T-cell (primary cell): Measurements from ENCODE around the gene RNF126. TPM values are rescaled to one million over a fixed set of nuclear protein-coding genes. Genes with fewer than 3 reads are reported as not detected.

Source experiments
- ATAC-seq, 4 experiments: fragments of 200-7000 bp in 3 of 4; fragments of 150-1000 bp in 1 of 4; cut with Tn5 transposase; replicated peaks in 1 of 4; 1 replicate in 3 of 4; 2 replicates in 1 of 4; pipeline ENCODE4 v1.10.0; 2021; ENCODE audit warnings: moderate library complexity in 3 of 4, mild to moderate bottlenecking in 2 of 4, moderate number of reproducible peaks in 1 of 4
- CTCF ChIA-PET, 2 donors: fragments of 300-600 bp; sonication (Branson Sonifier 250); formaldehyde crosslinking; loops; one replicate each; lab custom pipeline; 2022; ENCODE audit warnings: antibody characterized with exemption in 2 of 2; lab: Charles Lee
- POLR2A ChIA-PET, 2 donors: fragments of 300-600 bp; sonication (Branson Sonifier 250); formaldehyde crosslinking; loops; one replicate each; lab custom pipeline; 2022; ENCODE audit warnings: antibody characterized with exemption in 2 of 2; lab: Charles Lee
- DNase-seq, 35 experiments: peaks; one replicate each; pipeline versions ENCODE4 v3.0.0 to v3.0.0-alpha.2; 2013 to 2023
- H3K27ac ChIP-seq: one replicate; pipeline ENCODE4 v1.5.1; 2013; ENCODE audit warnings: low read length
- H3K27me3 ChIP-seq, 2 experiments: replicated peaks in 1 of 2; 1 replicate in 1 of 2; 2 replicates in 1 of 2; pipeline versions ENCODE4 v1.6.1 to v1.7.0; 2013; ENCODE audit warnings: low read length in 1 of 2, mixed read lengths in 1 of 2; ENCODE audit not compliant: control insufficient read depth in 2 of 2, insufficient read depth in 2 of 2; ENCODE audit errors: extremely low read depth in 1 of 2
- H3K36me3 ChIP-seq, 2 donors: 1 replicate in 1 of 2; 2 replicates in 1 of 2; pipeline versions ENCODE4 v1.6.1 to v1.7.0; 2013; ENCODE audit warnings: low read length in 1 of 2; ENCODE audit not compliant: control insufficient read depth in 2 of 2, insufficient read depth in 1 of 2; ENCODE audit errors: extremely low read depth in 1 of 2
- H3K4me1 ChIP-seq, 2 experiments: 1 replicate in 1 of 2; 2 replicates in 1 of 2; pipeline versions ENCODE4 v1.6.1 to v1.7.0; 2013; ENCODE audit warnings: low read length in 2 of 2, mixed read lengths in 1 of 2; ENCODE audit not compliant: insufficient read depth in 2 of 2, control insufficient read depth in 1 of 2; ENCODE audit errors: extremely low read depth in 1 of 2
- H3K4me3 ChIP-seq, 2 donors: 1 replicate in 1 of 2; 2 replicates in 1 of 2; pipeline versions ENCODE4 v1.5.1 to v1.7.0; 2013; ENCODE audit warnings: mild to moderate bottlenecking in 2 of 2, low read length in 1 of 2, moderate library complexity in 1 of 2; ENCODE audit not compliant: control insufficient read depth in 1 of 2; ENCODE audit errors: extremely low read depth in 1 of 2
- H3K9me3 ChIP-seq: 2 replicates; pipeline ENCODE4 v1.7.0; 2013
- H3K27ac Mint-ChIP-seq, 2 donors: one replicate each; pipeline ENCODE4 v1.8.0; 2020 to 2021; ENCODE audit warnings: mild to moderate bottlenecking in 2 of 2, mixed read lengths in 2 of 2
- H3K27me3 Mint-ChIP-seq, 2 donors: one replicate each; pipeline ENCODE4 v1.8.0; 2021 to 2022; ENCODE audit warnings: mixed read lengths in 2 of 2
- H3K36me3 Mint-ChIP-seq: one replicate; pipeline ENCODE4 v1.8.0; 2021; ENCODE audit warnings: mixed read lengths
- H3K4me1 Mint-ChIP-seq, 3 donors: one replicate each; pipeline ENCODE4 v1.8.0; 2020 to 2022; ENCODE audit warnings: mixed read lengths in 3 of 3, mild to moderate bottlenecking in 1 of 3
- H3K4me3 Mint-ChIP-seq, 3 donors: one replicate each; pipeline ENCODE4 v1.8.0; 2020 to 2022; ENCODE audit warnings: mild to moderate bottlenecking in 3 of 3, mixed read lengths in 3 of 3, moderate library complexity in 3 of 3
- H3K9me3 Mint-ChIP-seq, 3 donors: one replicate each; pipeline ENCODE4 v1.8.0; 2020 to 2022; ENCODE audit warnings: mixed read lengths in 3 of 3
- WGBS: methylation state at CpG from one replicate; pipeline ENCODE4 v1.1.5; 2013; ENCODE audit warnings: missing lambda C conversion rate; ENCODE audit not compliant: insufficient coverage; 5-methylcytosine and 5-hydroxymethylcytosine counted together
- total RNA-seq, 35 experiments: library from RNA in 6 of 35; stranded (reverse) in 6 of 35; fragments of 120-200 nt in 1 of 35; gene quantifications; one replicate each; pipeline versions ENCODE4 v1.2.1 to v1.2.4 and lab custom pipeline; 2013 to 2026

RNF126 gene
- total RNA-seq, 5 donors from 2014 or later (not counting 1 experiment from before 2014, with no cell fraction given), result 98.8 to 139 (median 118) TPM

DNA sequence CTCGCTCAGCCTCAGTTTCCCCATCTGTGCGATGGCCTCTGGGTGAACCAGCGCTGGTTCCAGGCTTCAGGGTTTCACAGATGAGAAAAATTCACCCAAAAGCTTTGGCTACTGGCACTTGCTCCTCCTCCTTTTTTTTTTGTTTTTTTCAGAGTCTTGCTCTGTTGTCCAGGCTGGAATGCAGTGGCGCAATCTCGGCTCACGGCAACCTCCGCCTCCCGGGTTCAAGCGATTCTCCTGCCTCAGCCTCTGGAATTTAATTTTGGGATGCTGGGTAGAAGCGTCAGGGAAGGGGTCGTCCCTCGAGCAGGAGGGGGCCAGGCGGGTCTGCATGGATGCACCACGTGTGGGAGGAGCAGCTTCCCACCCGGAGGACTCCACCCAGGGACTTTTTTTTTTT, 25.2 kb upstream of the RNF126 start:
- ChIA-PET CTCF (no interaction called here), POLR2A (no interaction called here)
- Histone ChIP-seq H3K36me3 (no peaks in the 10 kb centered on the region), H3K4me3 (no peak overlapping the region), H3K27ac (no peak overlapping the region), H3K27me3 (peaks cover 0 to 2% of the 10 kb centered on the region in 2 experiments), H3K4me1 (no peaks in the 10 kb centered on the region), H3K9me3 (no peaks in the 10 kb centered on the region)
- DNase-seq, result no peak
- Mint-ChIP-seq H3K4me3 (no peak overlapping the region), H3K9me3 (no peaks in the 10 kb centered on the region), H3K36me3 (no peaks in the 10 kb centered on the region), H3K27ac (no peak overlapping the region), H3K4me1 (no peaks in the 10 kb centered on the region), H3K27me3 (no peaks in the 10 kb centered on the region)
- WGBS, result 93% methylated on average over 15 of the region's 15 CpGs
- ATAC-seq, result no peak

DNA sequence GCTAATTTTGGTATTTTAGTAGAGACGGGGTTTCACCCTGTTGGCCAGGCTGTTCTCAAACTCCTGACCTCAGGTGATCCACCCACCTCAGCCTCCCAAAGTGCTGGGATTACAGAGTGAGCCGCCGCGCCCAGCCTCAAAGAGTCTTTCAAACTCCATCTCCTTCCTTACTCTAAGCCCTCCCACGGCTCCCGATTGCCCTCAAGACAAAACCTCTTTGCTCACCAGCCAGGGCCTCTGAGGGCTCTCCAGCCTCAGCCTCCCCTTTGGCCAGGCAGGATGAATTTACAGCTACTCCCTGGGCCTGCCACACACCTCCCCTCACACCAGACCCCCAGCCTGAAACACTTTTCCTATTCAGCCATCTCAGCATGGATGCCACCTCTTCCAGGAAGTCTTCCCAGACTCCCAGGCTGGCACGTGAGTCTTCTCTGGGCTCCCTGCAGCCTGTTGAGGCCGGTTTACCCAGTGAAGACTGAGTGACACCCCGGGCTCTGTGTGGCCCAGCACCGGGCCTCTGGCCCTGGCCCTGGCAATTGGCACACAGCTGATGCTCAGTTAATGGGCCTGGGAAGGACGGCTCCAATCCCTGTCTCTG, 24.7 kb upstream of the RNF126 start:
- no peaks in the 10 kb centered on the region for H3K4me1 Mint-ChIP-seq
- Histone ChIP-seq H3K4me3 (no peak overlapping the region), H3K4me1 (no peaks in the 10 kb centered on the region), H3K36me3 (no peaks in the 10 kb centered on the region), H3K27me3 (peaks cover 0 to 2% of the 10 kb centered on the region in 2 experiments), H3K9me3 (no peaks in the 10 kb centered on the region), H3K27ac (no peak overlapping the region)
- no peak for ATAC-seq
- 93% methylated on average over 10 of the region's 11 CpGs for WGBS
- H3K27me3 Mint-ChIP-seq, result no peaks in the 10 kb centered on the region
- no peak overlapping the region for H3K27ac Mint-ChIP-seq
- H3K9me3 Mint-ChIP-seq, result no peaks in the 10 kb centered on the region
- H3K36me3 Mint-ChIP-seq, result no peaks in the 10 kb centered on the region
- DNase-seq, result no peak
- ChIA-PET CTCF (interaction anchor here in 1 of 2 donors (0.6 kb wide), 1 partner anchor 45 kb away, joined by 3 read pairs; no protein-coding TSS in a partner anchor), POLR2A (no interaction called here)
- H3K4me3 Mint-ChIP-seq, result no peak overlapping the region

DNA sequence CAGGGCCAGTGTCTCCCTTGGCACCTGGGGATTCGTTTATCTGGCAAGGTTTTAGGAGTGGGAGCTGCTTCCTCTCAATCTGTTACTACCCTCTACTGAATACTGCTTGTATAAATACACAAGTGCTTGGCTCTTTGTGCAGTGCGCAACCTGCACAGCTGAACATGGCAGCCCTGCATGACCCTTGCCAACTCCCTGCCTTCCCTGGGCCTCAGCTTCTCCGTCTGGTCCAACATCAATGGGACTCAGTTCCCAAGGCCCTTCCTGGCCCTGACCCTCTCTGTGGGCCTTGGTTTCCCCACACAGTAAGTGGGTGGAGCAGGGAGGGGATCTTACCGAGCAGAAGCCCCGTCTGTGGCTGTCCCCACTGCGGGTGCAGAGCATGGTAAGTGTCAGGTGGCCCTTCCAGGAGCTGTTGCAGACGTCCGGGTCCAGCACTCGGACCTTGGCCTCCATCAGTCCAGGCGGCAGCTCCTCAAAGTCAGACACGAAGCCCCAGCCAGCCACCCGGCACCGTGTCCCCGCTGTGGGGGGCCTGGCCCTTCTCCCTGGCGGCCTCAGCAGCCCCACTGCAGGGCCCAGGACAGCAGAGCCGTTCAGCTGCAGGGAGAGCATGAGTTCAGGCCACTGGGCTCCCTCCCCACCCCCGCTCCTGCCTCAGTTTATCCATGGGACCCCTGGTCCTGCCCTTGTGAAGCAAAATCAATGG, 23.7 kb upstream of the RNF126 start:
- DNase-seq, result no peak

DNA sequence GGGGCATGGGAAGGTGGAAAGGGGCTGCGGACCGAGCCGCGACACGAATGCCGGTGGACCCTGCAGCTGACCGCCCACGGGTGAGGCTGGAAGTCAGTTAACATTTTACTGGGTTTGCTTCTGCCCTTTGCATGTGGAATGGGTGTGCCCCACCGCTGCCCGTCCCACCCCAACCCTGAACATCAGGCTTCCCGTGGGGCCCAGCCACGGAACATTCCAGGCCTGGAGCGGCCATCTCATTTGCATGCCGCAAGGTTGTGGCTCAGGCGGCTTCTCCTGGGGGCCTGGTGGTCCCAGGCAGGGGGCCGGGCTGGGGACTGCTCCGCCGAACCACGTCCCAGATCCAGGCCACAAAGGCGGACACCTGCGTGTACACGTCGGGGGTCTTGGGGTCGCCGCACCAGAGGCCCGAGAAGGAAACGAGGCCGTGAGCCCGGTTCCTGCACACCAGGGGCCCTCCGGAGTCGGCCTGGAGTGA, 22.5 kb upstream of the RNF126 start:
- H3K4me3 ChIP-seq, result no peak overlapping the region
- Mint-ChIP-seq H3K9me3 (no peaks in the 10 kb centered on the region), H3K36me3 (no peaks in the 10 kb centered on the region), H3K27me3 (no peaks in the 10 kb centered on the region), H3K4me1 (peaks cover 0 to 2% (median 0%) of the 10 kb centered on the region in 3 donors), H3K27ac (no peak overlapping the region), H3K4me3 (no peak overlapping the region)
- POLR2A ChIA-PET, result no interaction called here
- 93% methylated on average over 26 of the region's 31 CpGs for WGBS
- H3K9me3 ChIP-seq, result no peaks in the 10 kb centered on the region
- DNase-seq (no peak), ATAC-seq (no peak)
- H3K27me3 ChIP-seq, result peaks cover 0 to 2% of the 10 kb centered on the region in 2 experiments
- H3K27ac ChIP-seq, result no peak overlapping the region
- CTCF ChIA-PET, result no interaction called here
- no peaks in the 10 kb centered on the region for H3K36me3 ChIP-seq
- H3K4me1 ChIP-seq, result peaks cover 0 to 13% of the 10 kb centered on the region in 2 experiments

More for the DNA sequence above, 23.7 kb upstream of the RNF126 start:
- WGBS, result 79% methylated on average over 16 of the region's 17 CpGs
- Mint-ChIP-seq H3K36me3 (no peaks in the 10 kb centered on the region), H3K27ac (no peak overlapping the region), H3K27me3 (no peaks in the 10 kb centered on the region), H3K4me1 (no peaks in the 10 kb centered on the region), H3K4me3 (no peak overlapping the region), H3K9me3 (no peaks in the 10 kb centered on the region)
- Histone ChIP-seq H3K9me3 (no peaks in the 10 kb centered on the region), H3K36me3 (no peaks in the 10 kb centered on the region), H3K4me1 (peaks cover 0 to under 1% of the 10 kb centered on the region in 2 experiments), H3K27me3 (peaks cover 0 to 2% of the 10 kb centered on the region in 2 experiments), H3K27ac (no peak overlapping the region), H3K4me3 (no peak overlapping the region)
- ChIA-PET CTCF (no interaction called here), POLR2A (no interaction called here)
- no peak for ATAC-seq

DNA sequence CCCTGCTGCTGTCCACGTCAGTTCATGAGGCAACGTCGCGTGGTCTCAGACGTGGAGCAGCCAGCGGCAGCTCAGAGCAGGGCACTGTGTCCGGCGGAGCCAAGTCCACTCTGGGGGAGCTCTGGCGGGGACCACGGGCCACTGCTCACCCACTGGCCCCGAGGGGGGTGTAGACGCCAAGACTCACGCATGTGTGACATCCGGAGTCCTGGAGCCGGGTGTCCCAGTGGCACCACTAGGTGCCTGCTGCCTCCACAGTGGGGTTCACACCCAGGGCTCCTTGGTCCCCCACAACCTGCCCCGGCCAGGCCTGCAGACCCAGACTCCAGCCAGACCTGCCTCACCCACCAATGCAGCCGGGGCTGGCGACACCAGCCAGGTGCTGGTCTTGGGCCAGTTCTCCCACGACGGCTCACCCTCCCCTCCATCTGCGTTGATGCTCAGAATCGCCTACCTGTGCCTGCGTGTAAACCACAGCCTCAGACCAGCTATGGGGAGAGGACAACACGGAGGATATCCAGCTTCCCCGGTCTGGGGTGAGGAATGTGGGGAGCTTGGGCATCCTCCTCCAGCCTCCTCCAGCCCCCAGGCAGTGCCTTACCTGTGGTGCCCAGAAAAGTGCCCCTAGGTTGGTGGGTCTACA, 19.8 kb upstream of the RNF126 start:
- WGBS, result 95% methylated on average over 16 of the region's 25 CpGs
- POLR2A ChIA-PET, result interaction anchor here in 1 of 2 donors (0.7 kb wide), 1 partner anchor 76 kb away, joined by 8 read pairs; no protein-coding TSS in a partner anchor
- no peak for DNase-seq

More for the DNA sequence above, 19.8 kb upstream of the RNF126 start:
- H3K27me3 ChIP-seq, result peaks cover 0 to 6% of the 10 kb centered on the region in 2 experiments
- H3K4me3 ChIP-seq, result no peak overlapping the region
- peaks cover 5 to 23% of the 10 kb centered on the region in 2 experiments for H3K4me1 ChIP-seq
- Mint-ChIP-seq H3K27me3 (peaks cover 0 to 3% of the 10 kb centered on the region in 2 donors), H3K27ac (no peak overlapping the region), H3K9me3 (no peaks in the 10 kb centered on the region), H3K4me1 (peaks cover 4 to 7% (median 7%) of the 10 kb centered on the region in 3 donors), H3K4me3 (no peak overlapping the region), H3K36me3 (no peaks in the 10 kb centered on the region)
- H3K9me3 ChIP-seq, result no peaks in the 10 kb centered on the region
- no peak for ATAC-seq
- no peak overlapping the region for H3K27ac ChIP-seq
- CTCF ChIA-PET, result no interaction called here
- H3K36me3 ChIP-seq, result no peaks in the 10 kb centered on the region
